T-helper 22 cell (primary cell): ENCODE measurements around the gene FAM174A.

ENCODE experiments used
- DNase-seq: peaks from one replicate; pipeline ENCODE4 v3.0.0-alpha.2; 2020; ENCODE audit warnings: low read depth

The FAM174A gene

GRCh38 chr5:100535060-100536005 is at the start of gene FAM174A:
Gene FAM174A, plus strand, starts transcription at chr5:100535374. Its CDS starts 157 bp downstream, at chr5:100535531.
- DNase-seq, result peak; percentile 88

DNA sequence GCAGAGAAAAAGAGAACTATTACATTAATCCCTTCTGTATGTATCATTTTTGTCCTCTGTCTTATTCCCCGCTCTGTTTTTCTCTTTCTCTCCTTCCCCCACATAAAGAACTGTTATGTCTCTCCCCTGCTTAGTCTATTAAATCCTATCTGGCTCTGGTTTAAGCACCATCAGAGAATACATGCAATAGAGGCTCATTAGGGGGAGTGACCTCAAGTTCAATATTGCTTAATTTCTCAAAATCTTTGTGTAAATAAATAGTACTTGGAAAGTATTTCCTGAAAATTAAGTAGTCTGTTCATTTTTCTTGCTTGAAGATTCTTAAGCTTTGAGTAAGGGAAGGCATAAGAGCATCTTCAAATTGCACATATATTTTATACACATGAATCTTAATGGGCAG is 41.2 kb upstream of the FAM174A start:
- no peak for DNase-seq

DNA sequence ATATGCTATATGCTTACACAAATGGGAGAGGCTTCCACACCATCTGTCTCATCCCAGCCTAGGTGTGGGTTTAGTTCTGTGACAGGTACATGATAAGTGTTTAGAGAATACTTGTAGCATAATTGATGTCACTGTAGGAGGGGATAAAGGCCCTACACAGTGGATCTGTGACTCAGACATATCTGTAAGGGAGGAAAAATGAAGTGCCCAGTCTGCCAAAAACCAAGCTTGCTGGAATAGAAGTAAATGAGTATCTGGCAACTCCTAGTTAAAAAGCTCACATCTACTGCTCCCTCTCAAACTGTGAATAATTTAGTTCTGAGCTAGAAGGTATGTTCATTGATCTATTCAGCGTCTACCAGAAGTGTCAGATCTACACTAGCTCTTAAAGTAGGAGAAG is 38.9 kb upstream of the FAM174A start:
- DNase-seq, result no peak

DNA sequence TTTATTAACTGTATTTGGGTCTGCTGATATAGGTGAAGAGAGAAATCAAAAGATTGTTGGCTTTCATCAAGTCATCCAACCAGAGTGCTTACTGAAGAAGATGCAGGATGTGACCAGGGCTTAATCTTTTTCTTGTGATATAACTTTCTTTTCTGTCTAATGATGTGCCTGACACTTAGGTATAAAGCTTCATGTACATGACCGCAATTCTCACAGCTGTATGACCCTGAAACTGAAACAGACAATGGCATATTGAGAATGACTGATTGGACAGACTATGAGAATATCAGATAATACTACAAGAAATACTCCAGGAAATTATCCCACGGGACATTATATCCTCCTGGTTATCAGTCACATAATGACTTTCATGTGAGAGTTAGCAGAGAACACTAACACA is 32.5 kb upstream of the FAM174A start:
- no peak for DNase-seq

DNA sequence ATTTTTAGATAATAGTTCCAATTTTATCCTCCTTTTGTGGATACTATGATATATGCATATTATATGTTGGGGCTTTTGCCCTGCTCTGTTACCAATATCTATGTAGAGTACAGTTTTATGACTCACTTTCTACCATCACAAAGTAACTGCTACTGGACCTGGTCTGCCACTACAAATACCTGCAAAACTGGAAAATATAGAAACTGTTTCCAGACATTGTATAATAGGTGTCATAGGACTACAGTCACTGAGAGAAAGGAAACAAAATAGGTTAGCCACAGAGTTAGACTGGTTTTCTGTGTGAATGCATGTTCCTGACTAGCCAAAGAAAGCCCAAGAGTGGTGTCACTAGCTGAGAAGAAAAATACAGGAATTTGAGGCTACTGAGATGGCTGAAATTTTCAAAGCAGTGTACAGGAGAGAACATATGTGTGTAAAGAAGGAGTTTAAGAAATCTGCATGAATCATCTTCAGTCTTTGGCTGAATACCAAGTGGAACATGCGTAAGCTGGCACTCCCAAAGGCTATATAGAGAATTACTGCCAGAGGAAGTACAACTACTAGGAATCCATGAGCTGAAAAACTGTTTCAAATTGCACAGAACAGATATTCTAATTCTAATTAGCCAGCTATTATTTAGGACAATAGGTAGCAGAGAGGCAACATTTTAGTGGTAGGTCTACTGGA is 29.0 kb upstream of the FAM174A start:
- no peak for DNase-seq

- no peak for DNase-seq
Measured at GRCh38 chr5:100516285-100516684, 18.9 kb upstream of the FAM174A start.

GRCh38 chr5:100517301-100517974 is 17.7 kb upstream of the FAM174A start:
- no peak for DNase-seq

DNA sequence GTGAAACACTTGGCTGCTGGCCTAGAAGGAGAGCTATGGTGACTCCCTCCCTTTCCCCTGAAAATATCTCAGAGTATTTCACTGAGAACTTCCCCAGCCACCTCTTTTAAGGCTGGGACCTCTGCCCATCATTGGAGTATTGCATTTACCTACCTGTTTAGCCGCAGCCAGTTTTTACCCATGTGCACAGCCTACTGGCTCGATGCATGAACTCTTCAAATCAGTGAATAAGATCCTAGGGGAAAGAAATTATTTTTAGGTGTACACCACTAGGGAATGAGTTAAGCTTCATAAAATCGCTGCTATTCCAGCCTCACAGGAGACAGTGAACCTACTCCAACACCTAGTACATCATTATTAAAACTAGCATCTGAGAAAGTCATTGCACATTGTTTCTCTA is 16.8 kb upstream of the FAM174A start:
- DNase-seq, result no peak

DNA sequence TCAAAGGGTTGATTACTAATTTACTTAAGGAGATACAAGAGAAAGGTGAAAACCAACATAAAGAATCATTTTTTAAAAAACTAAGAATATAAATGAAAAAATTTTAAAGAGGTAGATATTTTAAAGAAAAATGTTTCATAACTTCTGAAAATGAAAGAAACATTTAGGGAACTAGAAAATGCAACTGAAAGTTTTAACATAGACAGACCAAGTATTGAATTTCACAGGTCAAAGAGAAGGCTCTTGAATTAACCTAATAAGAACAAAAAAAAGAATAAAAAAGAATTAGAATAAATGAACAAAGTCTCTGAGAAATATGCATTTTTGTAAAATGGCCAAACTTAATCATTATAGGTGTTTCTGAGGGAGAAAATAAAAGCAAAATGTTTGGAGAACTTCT is 16.1 kb upstream of the FAM174A start:
- no peak for DNase-seq

DNA sequence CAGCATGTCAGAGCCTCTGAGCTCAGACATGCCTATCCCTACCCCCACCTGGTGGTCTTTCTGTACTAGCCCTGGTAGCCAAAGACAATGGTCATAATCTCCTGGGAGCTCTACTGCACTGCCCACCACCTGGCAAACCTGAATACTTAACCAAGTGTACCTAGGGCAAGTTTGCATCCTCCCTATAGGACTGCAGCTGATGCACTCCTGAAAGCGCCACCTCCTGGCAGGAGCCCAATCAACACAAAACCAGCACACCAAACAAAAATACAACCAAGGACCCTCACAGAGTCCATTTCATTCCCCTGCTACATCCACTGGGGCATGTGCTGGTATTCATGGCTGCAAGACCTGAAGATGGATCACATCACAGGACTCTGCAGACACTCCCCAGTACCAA is 14.8 kb upstream of the FAM174A start:
- DNase-seq, result no peak

DNA sequence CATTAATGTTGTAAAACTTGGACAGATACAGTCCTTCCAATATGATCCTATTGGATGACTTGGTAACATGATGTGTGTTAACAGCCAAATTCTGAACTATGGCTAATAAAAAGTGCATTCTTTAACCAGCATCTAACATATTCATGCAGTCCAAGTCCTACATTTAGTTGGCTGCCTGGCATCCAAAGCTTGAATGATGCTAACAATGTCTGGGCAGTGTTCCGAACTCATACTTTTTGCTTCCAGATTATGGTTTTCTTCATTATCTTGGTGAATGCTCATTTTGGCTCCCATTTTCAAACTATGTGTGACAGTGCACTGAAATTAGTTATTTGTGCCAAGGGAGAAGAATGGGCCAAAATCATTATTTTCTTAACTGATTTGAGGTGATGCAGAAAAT is 2.8 kb downstream of the FAM174A start:
- DNase-seq, result no peak

GRCh38 chr5:100539519-100539918 is 4.3 kb downstream of the FAM174A start:
- DNase-seq, result no peak

- DNase-seq, result no peak
Measured at GRCh38 chr5:100542086-100542485, 6.9 kb downstream of the FAM174A start.

GRCh38 chr5:100546001-100546400 is 10.8 kb downstream of the FAM174A start:
- DNase-seq, result no peak

DNA sequence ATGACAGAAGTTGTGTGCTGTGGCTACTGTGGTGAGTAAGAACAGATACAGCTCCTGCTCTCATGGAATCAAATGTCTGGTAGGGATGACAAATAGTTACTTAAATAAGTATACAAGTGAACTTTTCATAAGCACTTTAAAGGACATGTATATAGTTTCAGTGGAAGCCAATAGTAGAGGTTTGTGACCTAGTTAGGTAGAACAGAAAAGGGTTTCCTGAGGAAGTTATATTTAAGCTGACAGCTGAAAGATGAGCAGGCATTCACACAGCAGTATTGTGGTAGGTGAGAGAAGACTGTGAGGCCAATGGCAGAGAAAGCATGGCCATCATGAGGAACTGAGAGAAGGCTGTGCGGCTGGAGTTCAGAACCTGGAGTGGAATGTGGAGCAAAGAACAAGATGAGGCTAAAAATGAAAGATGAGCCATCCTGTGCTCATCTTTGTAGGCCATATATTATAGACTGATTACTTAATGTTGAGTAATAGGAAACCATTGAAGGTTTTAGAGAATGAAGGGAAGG is 15.4 kb downstream of the FAM174A start:
- DNase-seq, result no peak

DNA sequence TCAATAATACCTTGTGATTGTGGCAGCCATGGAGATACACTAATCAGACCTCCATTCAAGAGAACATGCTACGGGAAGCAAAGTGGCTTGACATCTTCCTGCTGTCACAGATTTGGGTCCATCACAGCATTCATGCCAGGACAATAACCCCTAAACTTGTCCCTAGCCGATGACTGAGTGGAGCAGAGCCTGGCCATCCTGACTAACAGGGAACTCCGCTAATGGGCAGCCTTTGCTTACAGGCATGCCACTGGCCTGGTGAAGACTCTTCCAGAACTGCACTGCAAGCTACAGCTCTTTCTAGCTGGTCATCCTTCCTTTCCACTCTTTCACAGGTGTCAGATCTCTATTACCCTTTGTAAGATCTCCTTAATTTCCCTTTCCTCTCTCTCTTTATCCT is 16.0 kb downstream of the FAM174A start:
- no peak for DNase-seq

GRCh38 chr5:100553209-100553608 is 18.0 kb downstream of the FAM174A start:
- DNase-seq, result no peak

DNA sequence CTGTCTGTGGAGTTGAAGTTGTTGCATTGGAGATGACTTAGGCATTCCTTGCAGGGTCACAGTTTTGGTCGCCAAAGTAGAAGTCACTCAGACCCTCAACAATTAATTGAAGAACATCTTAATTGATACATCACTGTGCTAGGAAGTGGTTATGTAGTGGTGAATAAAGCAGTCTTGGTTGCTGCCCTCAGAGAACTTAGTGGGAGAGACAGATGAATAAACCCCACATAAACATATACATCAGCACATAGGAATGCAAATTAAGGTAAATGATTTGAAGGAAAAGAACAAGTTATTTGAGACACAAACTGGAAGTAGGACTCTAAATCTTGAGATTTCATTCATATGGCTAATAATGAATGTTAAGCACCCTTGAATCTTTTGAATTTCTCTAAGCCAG is 25.7 kb downstream of the FAM174A start:
- DNase-seq, result no peak

DNA sequence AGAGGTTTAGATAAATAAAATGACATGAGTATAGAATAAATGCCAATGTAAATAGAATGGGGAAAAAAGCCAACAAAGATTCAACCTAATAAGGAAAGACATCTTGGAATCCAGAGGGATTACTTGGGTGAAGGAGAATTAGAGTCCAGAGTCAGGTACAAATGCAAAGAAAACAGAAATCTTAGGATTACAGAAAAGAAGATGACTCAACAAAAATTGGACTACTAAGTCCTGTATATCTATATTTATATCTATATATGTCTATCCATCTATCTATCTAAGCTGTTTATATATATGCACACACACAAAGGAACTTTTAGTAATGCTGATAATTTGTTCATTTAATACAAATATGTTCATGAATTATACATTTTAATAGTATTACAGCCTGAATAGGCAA is 27.6 kb downstream of the FAM174A start:
- DNase-seq, result no peak

DNA sequence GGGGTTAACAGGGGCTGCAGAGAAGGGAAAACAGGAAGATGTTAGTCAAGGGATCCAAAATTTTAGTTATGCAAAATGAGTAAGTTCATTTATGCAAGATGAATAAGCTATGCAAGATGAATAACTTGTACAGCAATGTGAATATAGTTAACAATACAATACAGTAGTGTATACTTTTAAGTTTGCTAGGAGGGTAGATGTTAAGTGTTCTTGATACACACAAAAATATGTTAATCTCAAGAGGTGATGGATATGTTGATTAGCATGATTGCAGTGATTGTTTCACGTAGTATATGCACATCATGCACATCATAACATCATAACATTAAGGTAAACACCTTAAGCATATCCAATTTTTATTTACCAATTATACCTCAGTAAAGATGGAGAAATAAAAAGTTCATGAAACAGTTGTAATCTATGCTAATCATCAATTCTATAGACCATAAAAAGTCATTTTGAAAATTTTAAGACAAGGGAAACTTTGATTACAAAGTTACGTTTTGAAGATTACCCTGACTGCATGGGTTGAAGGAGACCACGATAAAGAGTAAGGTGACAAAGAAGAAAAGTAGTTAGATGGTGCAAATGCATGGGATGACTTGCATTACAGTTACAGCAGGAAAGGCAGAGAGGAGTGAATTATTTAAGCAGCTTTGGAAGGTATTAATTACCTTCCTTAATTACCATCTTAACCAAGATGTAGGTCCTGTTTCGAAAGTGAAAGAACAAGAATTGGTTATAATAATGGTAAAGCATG is 31.4 kb downstream of the FAM174A start:
- DNase-seq, result no peak

DNA sequence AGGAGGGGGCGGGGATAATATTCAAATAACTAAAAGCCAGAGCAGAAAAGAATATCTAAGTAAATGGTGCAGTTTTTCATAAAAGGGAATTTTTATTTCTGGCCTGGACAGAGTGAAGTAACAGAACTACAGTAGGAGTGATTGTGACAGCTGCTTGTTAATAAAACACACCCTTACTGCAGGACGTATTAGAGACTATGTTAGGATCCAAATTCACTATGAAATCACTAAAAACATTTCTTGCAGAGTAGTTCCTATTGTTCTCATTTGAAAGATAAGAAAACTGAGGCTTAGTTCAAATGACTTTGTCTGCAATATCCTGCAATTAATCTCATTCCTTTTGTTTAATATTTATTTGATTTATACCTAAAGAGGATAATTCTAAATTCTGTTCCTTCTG is 39.5 kb downstream of the FAM174A start:
- DNase-seq, result no peak

DNA sequence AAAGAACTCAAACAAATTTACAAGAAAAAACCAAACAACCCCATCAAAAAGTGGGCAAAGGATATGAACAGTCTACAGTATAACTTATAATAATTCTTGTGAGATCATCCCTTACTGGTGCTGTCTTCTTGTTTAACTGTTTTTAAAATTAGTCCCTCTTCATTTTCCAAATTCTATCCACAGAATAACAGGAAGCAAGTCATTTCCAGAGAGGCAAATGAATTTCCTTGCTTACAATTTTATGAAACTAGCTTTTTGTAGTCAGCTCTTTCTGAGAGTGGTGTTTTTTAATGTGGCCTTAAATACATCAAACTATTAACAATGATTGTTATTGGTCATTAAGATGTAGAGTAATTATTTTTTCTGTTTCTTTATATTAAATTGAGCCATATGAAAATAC is 40.6 kb downstream of the FAM174A start:
- DNase-seq, result no peak
